ENCODE measurements around the gene SNX1.
A peak's percentile ranks its signal among the peaks of the same experiment; 100 is the strongest.

SNX1 gene

GRCh38 chr15:64148581-64148980 is 52.8 kb downstream of the SNX1 start:
- no peak for DNase-seq

GRCh38 chr15:64149424-64149823 is 53.6 kb downstream of the SNX1 start:
- no peak for DNase-seq

- DNase-seq, result no peak
These were observed 54.3 kb downstream of the SNX1 start for GRCh38 chr15:64149893-64150578.

GRCh38 chr15:64151727-64152506 is 56.1 kb downstream of the SNX1 start, which contains the start of gene SNX22:
Gene SNX22 (plus strand): TSS chr15:64151731. CDS start chr15:64151776, 45 bp downstream.
- no peak for DNase-seq

- DNase-seq, result no peak
These were observed 57.0 kb downstream of the SNX1 start for GRCh38 chr15:64152507-64153387.

GRCh38 chr15:64153480-64154367 is 57.9 kb downstream of the SNX1 start:
- DNase-seq, result peak; percentile 53

GRCh38 chr15:64155802-64156651 is 60.2 kb downstream of the SNX1 start:
- no peak for DNase-seq

GRCh38 chr15:64156652-64157331 is 61.0 kb downstream of the SNX1 start:
- no peak for DNase-seq

GRCh38 chr15:64157599-64158125 is 61.9 kb downstream of the SNX1 start:
- DNase-seq, result no peak

GRCh38 chr15:64158363-64159134 is 62.8 kb downstream of the SNX1 start:
- no peak for DNase-seq

- DNase-seq, result no peak
These were observed 66.1 kb downstream of the SNX1 start for GRCh38 chr15:64161688-64162477.

- no peak for DNase-seq
These were observed 66.7 kb downstream of the SNX1 start for GRCh38 chr15:64162478-64162868.

- DNase-seq, result peak; percentile 92
These were observed 67.3 kb downstream of the SNX1 start, which contains the start of gene PPIB for GRCh38 chr15:64162869-64163658. Gene PPIB (minus strand): TSS chr15:64163022. CDS start chr15:64162986, 36 bp downstream.

- DNase-seq, result no peak
These were observed 68.0 kb downstream of the SNX1 start for GRCh38 chr15:64163659-64164362.

- DNase-seq, result no peak
These were observed 68.7 kb downstream of the SNX1 start for GRCh38 chr15:64164436-64164835.

- no peak for DNase-seq
These were observed 70.5 kb downstream of the SNX1 start for GRCh38 chr15:64166102-64166890.

All from NCI-H2081 treated with DMSO at 0.1 percent for 48 hours (cell line).